NT2/D1 (cell line): ENCODE measurements around the gene TSPAN5.

ENCODE experiments used
- SUZ12 ChIP-seq: IDR thresholded peaks from 2 replicates; pipeline ENCODE4 v1.6.1; 2011; ENCODE audit not compliant: insufficient read length, insufficient read depth; ENCODE audit errors: extremely low read depth
- YY1 ChIP-seq: IDR thresholded peaks from 2 replicates; pipeline ENCODE4 v1.6.1; 2011; ENCODE audit not compliant: insufficient read length, insufficient read depth

- no peak for TF ChIP-seq YY1
- TF ChIP-seq SUZ12: no peak
Observed at GRCh38 chr4:98505992-98506391, 152.4 kb downstream of the TSPAN5 start.
